CD4-positive, alpha-beta memory T cell (primary cell): ENCODE data around the gene BCO2. TPM values are rescaled to one million over a fixed set of nuclear protein-coding genes. Genes with fewer than 3 reads are reported as not detected.

Experiments used
- CTCF ChIA-PET: fragments of 350-600 bp; sonication (Branson Sonifier 250); formaldehyde crosslinking; loops from one replicate; lab custom pipeline; 2021; ENCODE audit warnings: inconsistent platforms; ENCODE audit not compliant: partially characterized antibody; lab: Charles Lee
- POLR2A ChIA-PET: fragments of 350-600 bp; sonication (Branson Sonifier 250); formaldehyde crosslinking; loops from one replicate; lab custom pipeline; 2021; ENCODE audit not compliant: partially characterized antibody; lab: Charles Lee
- DNase-seq, 5 donors: peaks; one replicate each; pipeline versions ENCODE4 v3.0.0 to v3.0.0-alpha.2; 2020 to 2022; ENCODE audit warnings: mixed read lengths in 1 of 5
- H3K27ac ChIP-seq: one replicate; pipeline ENCODE4 v1.7.0; 2013; ENCODE audit warnings: low read depth, low read length
- H3K27me3 ChIP-seq: 2 replicates; pipeline ENCODE4 v1.7.0; 2013; ENCODE audit warnings: mild to moderate bottlenecking, low read length, moderate library complexity; ENCODE audit not compliant: insufficient read depth
- H3K36me3 ChIP-seq: 2 replicates; pipeline ENCODE4 v1.7.0; 2013; ENCODE audit warnings: mild to moderate bottlenecking, low read length, moderate library complexity; ENCODE audit not compliant: insufficient read depth
- H3K4me1 ChIP-seq: 2 replicates; pipeline ENCODE4 v1.7.0; 2013; ENCODE audit warnings: mild to moderate bottlenecking, low read length, moderate library complexity; ENCODE audit not compliant: insufficient read depth
- H3K4me3 ChIP-seq, 2 donors: one replicate each; pipeline ENCODE4 v1.7.0; 2013; ENCODE audit warnings: low read length in 2 of 2, mild to moderate bottlenecking in 1 of 2
- H3K9me3 ChIP-seq, 2 donors: one replicate each; pipeline ENCODE4 v1.7.0; 2013; ENCODE audit warnings: low read length in 2 of 2, control low read depth in 1 of 2; ENCODE audit not compliant: control insufficient read depth in 1 of 2
- H3K27ac Mint-ChIP-seq, 7 donors: one replicate each; pipeline ENCODE4 v1.8.0; 2020 to 2021; ENCODE audit warnings: mixed read lengths in 7 of 7, mild to moderate bottlenecking in 6 of 7, inconsistent platforms in 3 of 7, moderate library complexity in 3 of 7
- H3K27me3 Mint-ChIP-seq, 2 donors: one replicate each; pipeline ENCODE4 v1.8.0; 2020 to 2021; ENCODE audit warnings: mixed read lengths in 2 of 2
- H3K36me3 Mint-ChIP-seq, 2 donors: one replicate each; pipeline ENCODE4 v1.8.0; 2020 to 2021; ENCODE audit warnings: mixed read lengths in 2 of 2, inconsistent platforms in 1 of 2, mild to moderate bottlenecking in 1 of 2
- H3K4me1 Mint-ChIP-seq, 4 donors: one replicate each; pipeline ENCODE4 v1.8.0; 2020 to 2021; ENCODE audit warnings: mixed read lengths in 4 of 4, mild to moderate bottlenecking in 1 of 4
- H3K4me3 Mint-ChIP-seq, 8 donors: one replicate each; pipeline ENCODE4 v1.8.0; 2020 to 2021; ENCODE audit warnings: mixed read lengths in 8 of 8, mild to moderate bottlenecking in 7 of 8, moderate library complexity in 6 of 8, inconsistent platforms in 3 of 8
- H3K9me3 Mint-ChIP-seq, 8 donors: one replicate each; pipeline ENCODE4 v1.8.0; 2020 to 2021; ENCODE audit warnings: mixed read lengths in 8 of 8, mild to moderate bottlenecking in 5 of 8, inconsistent platforms in 3 of 8, moderate library complexity in 1 of 8
- intact Hi-C: fragments of 100-400 bp; cut with micrococcal nuclease; formaldehyde crosslinking; loops from one replicate; pipeline ENCODE4 v1.15.1; 2023
- polyA plus RNA-seq, 2 donors: library from polyadenylated mRNA; unstranded; fragments of 300-500 nt; fragmentation: Illumina TruSeq; gene quantifications; one replicate each; pipeline ENCODE4 v1.2.3, GENCODE V29; 2021
- total RNA-seq, 2 experiments: library from RNA; stranded (reverse); gene quantifications; one replicate each; pipeline ENCODE4 v1.2.3, GENCODE V29; 2021

Gene BCO2
- total and polyA plus RNA-seq, 4 experiments from 2014 or later = 0.62 to 3.4 (median 1.9) TPM; not detected in 1

GRCh38 chr11:112173152-112173551 is 2.2 kb upstream of the BCO2 start:
- Histone ChIP-seq H3K4me3 (no peak overlapping the region), H3K27ac (no peak overlapping the region), H3K27me3 (no peaks in the 10 kb centered on the region), H3K36me3 (no peaks in the 10 kb centered on the region), H3K4me1 (peaks cover 9% of the 10 kb centered on the region), H3K9me3 (no peaks in the 10 kb centered on the region)
- intact Hi-C loops = no loop called here
- CTCF ChIA-PET = interaction anchor here (0.7 kb wide), 1 partner anchor 106 kb away, joined by 3 read pairs; no protein-coding TSS in a partner anchor
- POLR2A ChIA-PET = no interaction called here
- peaks cover 5 to 9% of the 10 kb centered on the region in 2 donors for H3K27me3 Mint-ChIP-seq
- H3K4me1 Mint-ChIP-seq = peaks cover 0 to 12% (median 9%) of the 10 kb centered on the region in 4 donors
- no peak overlapping the region for H3K4me3 Mint-ChIP-seq
- H3K9me3 Mint-ChIP-seq = no peaks in the 10 kb centered on the region
- DNase-seq = no peak
- no peaks in the 10 kb centered on the region for H3K36me3 Mint-ChIP-seq
- no peak overlapping the region for H3K27ac Mint-ChIP-seq

GRCh38 chr11:112175599-112175952 is 264 bp downstream of the BCO2 start:
- no peak for DNase-seq
- Histone ChIP-seq H3K4me1 (peaks cover 9% of the 10 kb centered on the region), H3K4me3 (no peak overlapping the region), H3K27me3 (no peaks in the 10 kb centered on the region), H3K36me3 (no peaks in the 10 kb centered on the region), H3K27ac (no peak overlapping the region), H3K9me3 (no peaks in the 10 kb centered on the region)
- Mint-ChIP-seq H3K9me3 (no peaks in the 10 kb centered on the region), H3K36me3 (no peaks in the 10 kb centered on the region), H3K4me1 (peaks cover 0 to 12% (median 9%) of the 10 kb centered on the region in 4 donors), H3K27ac (peak overlapping the region in 1 of 7 donors; percentile 23), H3K27me3 (peaks cover 8 to 14% of the 10 kb centered on the region in 2 donors), H3K4me3 (peak overlapping the region in 7 of 8 donors; percentile 6 to 79 (median 65))
- CTCF ChIA-PET = no interaction called here
- POLR2A ChIA-PET = no interaction called here
- intact Hi-C loops = loop anchor here (2.0 kb wide), 1 partner anchor 63 kb away; no protein-coding TSS in a partner anchor

DNA sequence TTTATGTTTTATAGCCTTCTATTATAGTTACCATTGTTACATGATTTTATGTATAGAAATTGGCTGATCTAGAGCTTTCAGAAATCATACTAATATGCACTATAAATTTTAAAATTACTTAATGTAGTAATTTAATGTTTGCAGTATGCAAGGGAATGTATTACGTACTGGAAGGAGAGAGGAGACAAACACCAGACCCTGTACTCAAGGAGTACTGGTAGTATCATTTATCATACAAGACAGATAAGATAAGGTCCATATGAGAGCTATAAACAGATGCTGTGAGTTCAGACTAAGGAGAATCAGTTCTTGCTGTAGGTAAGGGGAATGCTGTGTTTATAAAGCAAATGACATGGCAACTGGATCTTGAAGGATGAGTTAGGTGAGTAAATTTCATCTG is 765 bp downstream of the BCO2 start:
- no peak for DNase-seq
- peaks cover 0 to 4% of the 10 kb centered on the region in 2 donors for H3K36me3 Mint-ChIP-seq
- H3K4me3 ChIP-seq = no peak overlapping the region
- no peaks in the 10 kb centered on the region for H3K36me3 ChIP-seq
- H3K27me3 Mint-ChIP-seq = peaks cover 11 to 17% of the 10 kb centered on the region in 2 donors
- no peaks in the 10 kb centered on the region for H3K27me3 ChIP-seq
- H3K4me1 Mint-ChIP-seq = peaks cover 0 to 12% (median 9%) of the 10 kb centered on the region in 4 donors
- no peak overlapping the region for H3K27ac Mint-ChIP-seq
- H3K27ac ChIP-seq = no peak overlapping the region
- CTCF ChIA-PET = interaction anchor here (0.6 kb wide), 1 partner anchor 433 kb away, joined by 3 read pairs; no protein-coding TSS in a partner anchor
- no peak overlapping the region for H3K4me3 Mint-ChIP-seq
- peaks cover 9% of the 10 kb centered on the region for H3K4me1 ChIP-seq
- no peaks in the 10 kb centered on the region for H3K9me3 ChIP-seq
- intact Hi-C loops = no loop called here
- peaks cover 0 to 4% (median 0%) of the 10 kb centered on the region in 8 donors for H3K9me3 Mint-ChIP-seq
- POLR2A ChIA-PET = no interaction called here

DNA sequence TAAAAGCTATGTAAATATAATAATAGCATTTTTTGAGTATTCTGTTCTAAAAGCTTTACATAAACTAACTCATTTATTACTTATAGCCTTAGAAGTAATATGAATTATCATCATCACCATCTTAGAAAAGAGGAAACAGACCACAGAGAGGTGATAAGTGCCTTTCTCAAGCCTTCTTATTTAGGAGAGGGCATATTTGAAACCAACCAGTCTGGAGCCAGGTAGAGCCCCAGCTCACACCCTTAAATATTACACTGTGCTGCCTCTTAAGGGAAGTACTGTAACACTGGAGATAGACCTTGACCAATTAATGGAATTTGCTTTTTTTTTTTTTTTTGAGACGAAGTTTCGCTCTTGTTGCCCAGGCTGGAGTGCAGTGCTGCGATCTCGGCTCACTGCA is 2.3 kb downstream of the BCO2 start:
- H3K4me3 ChIP-seq = no peak overlapping the region
- no peak overlapping the region for H3K27ac ChIP-seq
- Mint-ChIP-seq H3K4me1 (peaks cover 0 to 12% (median 9%) of the 10 kb centered on the region in 4 donors), H3K9me3 (peaks cover 0 to 4% (median 0%) of the 10 kb centered on the region in 8 donors), H3K36me3 (peaks cover 0 to 4% of the 10 kb centered on the region in 2 donors), H3K4me3 (no peak overlapping the region), H3K27ac (no peak overlapping the region), H3K27me3 (peaks cover 11 to 17% of the 10 kb centered on the region in 2 donors)
- ChIA-PET CTCF (no interaction called here), POLR2A (interaction anchor here (0.7 kb wide), 1 partner anchor 1759 kb away, joined by 3 read pairs; no protein-coding TSS in a partner anchor)
- H3K36me3 ChIP-seq = no peaks in the 10 kb centered on the region
- no peaks in the 10 kb centered on the region for H3K9me3 ChIP-seq
- peaks cover 9% of the 10 kb centered on the region for H3K4me1 ChIP-seq
- no peaks in the 10 kb centered on the region for H3K27me3 ChIP-seq
- intact Hi-C loops = no loop called here
- DNase-seq = no peak

DNA sequence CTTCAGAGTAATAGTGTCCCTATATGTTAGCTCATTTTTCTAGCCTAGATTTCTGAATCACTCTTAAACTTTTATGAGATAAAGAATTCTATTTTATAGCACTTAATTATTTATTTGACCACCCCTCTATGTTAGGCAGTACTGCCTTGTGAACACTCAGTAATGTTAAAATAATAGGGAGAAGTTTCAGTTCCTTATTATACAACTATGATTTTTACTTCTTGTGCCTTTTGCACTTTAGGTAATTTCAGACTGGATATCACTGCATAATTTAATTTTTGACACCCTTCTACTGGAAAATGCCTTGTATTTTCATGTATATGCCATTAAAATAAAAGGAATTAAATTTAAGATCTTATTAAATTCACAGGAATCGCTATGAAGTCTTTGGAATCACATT is 3.1 kb downstream of the BCO2 start:
- Histone ChIP-seq H3K36me3 (no peaks in the 10 kb centered on the region), H3K27me3 (no peaks in the 10 kb centered on the region), H3K27ac (no peak overlapping the region), H3K9me3 (no peaks in the 10 kb centered on the region), H3K4me3 (no peak overlapping the region), H3K4me1 (peaks cover 9% of the 10 kb centered on the region)
- H3K4me3 Mint-ChIP-seq = no peak overlapping the region
- intact Hi-C loops = no loop called here
- H3K4me1 Mint-ChIP-seq = peaks cover 0 to 12% (median 9%) of the 10 kb centered on the region in 4 donors
- peaks cover 0 to 4% of the 10 kb centered on the region in 2 donors for H3K36me3 Mint-ChIP-seq
- ChIA-PET POLR2A (interaction anchor here (0.7 kb wide), 1 partner anchor 1758 kb away, joined by 3 read pairs; no protein-coding TSS in a partner anchor), CTCF (no interaction called here)
- no peak for DNase-seq
- H3K27me3 Mint-ChIP-seq = peaks cover 11 to 17% of the 10 kb centered on the region in 2 donors
- H3K27ac Mint-ChIP-seq = no peak overlapping the region
- peaks cover 0 to 4% (median 0%) of the 10 kb centered on the region in 8 donors for H3K9me3 Mint-ChIP-seq

DNA sequence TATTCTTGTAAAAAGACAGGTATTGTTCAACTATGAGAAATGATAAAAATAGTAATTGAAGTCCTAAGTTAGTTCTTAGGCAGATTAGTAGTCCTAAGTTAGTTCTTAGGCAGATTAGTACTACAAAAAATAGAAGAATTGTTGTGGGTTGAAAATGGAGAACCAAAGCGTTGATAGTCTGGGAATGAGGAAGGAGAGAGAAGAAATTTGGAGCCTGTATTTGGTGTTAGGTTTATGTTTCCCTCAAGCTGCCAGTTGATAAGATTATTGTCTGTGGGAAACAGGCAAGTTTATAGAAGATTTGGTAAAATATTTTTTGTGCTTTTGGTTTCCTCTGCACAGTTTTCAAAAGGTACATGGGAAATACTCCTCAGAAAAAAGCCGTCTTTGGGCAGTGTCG is 3.6 kb downstream of the BCO2 start:
- H3K4me3 Mint-ChIP-seq = no peak overlapping the region
- ChIA-PET POLR2A (no interaction called here), CTCF (no interaction called here)
- peaks cover 0 to 4% of the 10 kb centered on the region in 2 donors for H3K36me3 Mint-ChIP-seq
- peaks cover 0 to 4% (median 0%) of the 10 kb centered on the region in 8 donors for H3K9me3 Mint-ChIP-seq
- intact Hi-C loops = no loop called here
- peaks cover 14 to 17% of the 10 kb centered on the region in 2 donors for H3K27me3 Mint-ChIP-seq
- Histone ChIP-seq H3K9me3 (no peaks in the 10 kb centered on the region), H3K4me3 (no peak overlapping the region), H3K4me1 (peaks cover 9% of the 10 kb centered on the region), H3K36me3 (no peaks in the 10 kb centered on the region), H3K27ac (no peak overlapping the region), H3K27me3 (no peaks in the 10 kb centered on the region)
- H3K4me1 Mint-ChIP-seq = peaks cover 0 to 12% (median 9%) of the 10 kb centered on the region in 4 donors
- no peak for DNase-seq
- H3K27ac Mint-ChIP-seq = no peak overlapping the region

DNA sequence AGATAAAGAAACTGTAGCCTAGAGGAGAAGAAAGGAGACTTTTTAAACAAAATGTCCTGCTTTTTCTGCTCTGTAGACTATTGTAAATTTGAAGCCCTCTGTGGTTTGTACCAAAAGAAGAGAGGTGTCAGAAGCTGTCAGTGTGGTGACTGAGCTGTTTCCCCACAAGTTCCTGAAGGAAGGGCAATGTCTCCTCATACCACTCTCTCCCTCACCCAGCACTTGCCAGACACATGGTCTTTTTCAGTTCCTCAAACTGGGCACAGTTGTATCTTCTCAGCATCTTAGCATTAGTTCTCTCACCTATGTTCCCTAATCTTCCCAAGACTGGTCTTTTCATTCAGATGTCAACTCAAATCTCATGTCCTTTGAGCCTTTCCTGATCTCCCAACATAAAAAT is 4.3 kb downstream of the BCO2 start:
- Histone ChIP-seq H3K27ac (no peak overlapping the region), H3K27me3 (no peaks in the 10 kb centered on the region), H3K9me3 (no peaks in the 10 kb centered on the region), H3K4me1 (peaks cover 9% of the 10 kb centered on the region), H3K36me3 (no peaks in the 10 kb centered on the region), H3K4me3 (no peak overlapping the region)
- Mint-ChIP-seq H3K27me3 (peaks cover 14 to 17% of the 10 kb centered on the region in 2 donors), H3K4me3 (no peak overlapping the region), H3K27ac (no peak overlapping the region), H3K9me3 (peaks cover 0 to 4% (median 0%) of the 10 kb centered on the region in 8 donors), H3K4me1 (peaks cover 0 to 12% (median 8%) of the 10 kb centered on the region in 4 donors), H3K36me3 (peaks cover 0 to 4% of the 10 kb centered on the region in 2 donors)
- no peak for DNase-seq
- intact Hi-C loops = no loop called here
- CTCF ChIA-PET = no interaction called here
- POLR2A ChIA-PET = no interaction called here
